Umbilical cord (tissue), 2 donors: Measurements from ENCODE around the gene ITIH4. TPM values are rescaled to one million over a fixed set of nuclear protein-coding genes. Genes with fewer than 3 reads are reported as not detected.

Experiments used
- DNase-seq: peaks from one replicate; pipeline ENCODE4 v3.0.0-alpha.2; 2015; ENCODE audit warnings: low spot score
- total RNA-seq: library from RNA; depleted of rRNA; stranded (reverse); fragments of >200 nt; gene quantifications from one replicate; pipeline ENCODE4 v1.2.3, GENCODE V29; 2014; ENCODE audit warnings: low replicate concordance; ENCODE audit not compliant: insufficient read depth

The ITIH4 gene
- total RNA-seq, 1 donor from 2014 or later: 12.5 TPM

GRCh38 chr3:52798978-52799476, 31.4 kb downstream of the ITIH4 start:
- DNase-seq: no peak

- no peak for DNase-seq
Measured at GRCh38 chr3:52798376-52798977, 32.0 kb downstream of the ITIH4 start.

GRCh38 chr3:52796411-52796810, 34.1 kb downstream of the ITIH4 start:
- DNase-seq: no peak

GRCh38 chr3:52795298-52795900, 35.1 kb downstream of the ITIH4 start:
- no peak for DNase-seq

GRCh38 chr3:52794612-52795099, 35.8 kb downstream of the ITIH4 start, which contains the start of gene ITIH3:
Gene ITIH3 (plus strand): TSS chr3:52794796. CDS start chr3:52794804, 8 bp downstream.
- no peak for DNase-seq

- no peak for DNase-seq
Measured at GRCh38 chr3:52793702-52794611, 36.5 kb downstream of the ITIH4 start.

- no peak for DNase-seq
Measured at GRCh38 chr3:52792961-52793695, 37.3 kb downstream of the ITIH4 start.

- DNase-seq: no peak
Measured at GRCh38 chr3:52792413-52792812, 38.1 kb downstream of the ITIH4 start.

- DNase-seq: no peak
Measured at GRCh38 chr3:52791928-52792327, 38.5 kb downstream of the ITIH4 start.

- DNase-seq: no peak
Measured at GRCh38 chr3:52791366-52791765, 39.1 kb downstream of the ITIH4 start.

- no peak for DNase-seq
Measured at GRCh38 chr3:52790741-52791140, 39.7 kb downstream of the ITIH4 start.

- no peak for DNase-seq
Measured at GRCh38 chr3:52790337-52790736, 40.1 kb downstream of the ITIH4 start.

GRCh38 chr3:52789746-52790040, 40.8 kb downstream of the ITIH4 start:
- DNase-seq: no peak

GRCh38 chr3:52788890-52789745, 41.4 kb downstream of the ITIH4 start:
- no peak for DNase-seq

- DNase-seq: no peak
Measured at GRCh38 chr3:52787672-52788625, 42.5 kb downstream of the ITIH4 start.

GRCh38 chr3:52787246-52787645, 43.2 kb downstream of the ITIH4 start:
- no peak for DNase-seq

GRCh38 chr3:52786330-52787215, 43.9 kb downstream of the ITIH4 start:
- DNase-seq: no peak

GRCh38 chr3:52784931-52785590, 45.4 kb downstream of the ITIH4 start:
- DNase-seq: no peak
